ENCODE results near the gene KRT23. TPM values are rescaled to one million over a fixed set of nuclear protein-coding genes. Genes with fewer than 3 reads are reported as not detected.

KRT23 gene
- total RNA-seq, 1 experiment from 2014 or later, result not detected

DNA sequence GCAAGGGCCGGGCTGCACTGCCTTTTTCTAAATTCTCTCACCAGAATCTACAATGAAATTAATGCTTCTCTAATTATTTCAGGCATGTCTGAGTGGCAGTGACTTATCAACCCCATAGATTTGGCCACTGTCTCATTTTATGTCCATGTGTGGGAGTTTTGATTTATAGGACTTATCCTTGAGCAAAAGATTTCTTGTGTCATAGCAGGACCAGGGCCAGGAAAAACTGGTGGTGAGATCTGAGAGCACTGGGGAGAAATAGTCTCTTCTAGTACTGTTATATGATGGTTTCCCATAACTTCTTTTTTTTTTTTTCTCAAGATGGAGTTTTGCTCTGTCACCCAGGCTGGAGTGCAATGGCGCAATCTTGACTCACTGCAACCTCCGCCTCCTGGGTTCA, 1.5 kb upstream of the KRT23 start:
- H3K4me3 Mint-ChIP-seq (ENCODE audit: unreplicated experiment), result no peak overlapping the region
- ChIA-PET CTCF (no interaction called here), POLR2A (no interaction called here)
- H3K9me3 Mint-ChIP-seq (ENCODE audit: unreplicated experiment), result no peaks in the 10 kb centered on the region
- H3K27me3 Mint-ChIP-seq (ENCODE audit: insufficient read depth, unreplicated experiment), result peaks cover 13% of the 10 kb centered on the region
- H3K27ac Mint-ChIP-seq (ENCODE audit: low read depth, unreplicated experiment), result no peak overlapping the region
- H3K36me3 Mint-ChIP-seq (ENCODE audit: insufficient read depth, unreplicated experiment), result no peaks in the 10 kb centered on the region
- peaks cover 14% of the 10 kb centered on the region for H3K4me1 Mint-ChIP-seq (ENCODE audit: insufficient read depth, unreplicated experiment)
- intact Hi-C loops (cut with micrococcal nuclease), result no loop called here
- DNase-seq (ENCODE audit: unreplicated experiment), result no peak
- TF ChIP-seq, protein P1, sequence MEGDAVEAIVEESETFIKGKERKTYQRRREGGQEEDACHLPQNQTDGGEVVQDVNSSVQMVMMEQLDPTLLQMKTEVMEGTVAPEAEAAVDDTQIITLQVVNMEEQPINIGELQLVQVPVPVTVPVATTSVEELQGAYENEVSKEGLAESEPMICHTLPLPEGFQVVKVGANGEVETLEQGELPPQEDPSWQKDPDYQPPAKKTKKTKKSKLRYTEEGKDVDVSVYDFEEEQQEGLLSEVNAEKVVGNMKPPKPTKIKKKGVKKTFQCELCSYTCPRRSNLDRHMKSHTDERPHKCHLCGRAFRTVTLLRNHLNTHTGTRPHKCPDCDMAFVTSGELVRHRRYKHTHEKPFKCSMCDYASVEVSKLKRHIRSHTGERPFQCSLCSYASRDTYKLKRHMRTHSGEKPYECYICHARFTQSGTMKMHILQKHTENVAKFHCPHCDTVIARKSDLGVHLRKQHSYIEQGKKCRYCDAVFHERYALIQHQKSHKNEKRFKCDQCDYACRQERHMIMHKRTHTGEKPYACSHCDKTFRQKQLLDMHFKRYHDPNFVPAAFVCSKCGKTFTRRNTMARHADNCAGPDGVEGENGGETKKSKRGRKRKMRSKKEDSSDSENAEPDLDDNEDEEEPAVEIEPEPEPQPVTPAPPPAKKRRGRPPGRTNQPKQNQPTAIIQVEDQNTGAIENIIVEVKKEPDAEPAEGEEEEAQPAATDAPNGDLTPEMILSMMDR (IDR thresholded peaks at IDR 0.05; ENCODE audit: unreplicated experiment), result no peak
- no TSS peak for BruUV-seq (replicated peaks)

DNA sequence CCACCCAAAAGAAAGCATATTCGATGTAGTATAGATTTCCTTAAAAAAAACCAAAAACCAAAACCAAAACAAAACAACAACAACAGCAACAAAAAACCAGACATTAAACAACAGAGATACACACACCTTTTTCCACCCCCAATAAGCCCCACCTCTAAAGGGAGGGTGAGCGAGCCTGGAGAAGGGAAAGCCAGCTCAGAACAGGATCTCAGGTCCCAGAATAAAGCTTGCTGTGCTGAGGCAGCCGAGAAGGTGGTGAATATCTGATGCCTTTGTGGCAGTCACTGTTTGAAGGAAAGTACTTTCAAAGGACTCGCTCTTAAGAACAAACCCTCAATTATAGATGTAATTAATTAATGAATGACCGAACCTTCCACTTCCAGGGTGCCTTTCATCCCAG, 470 bp downstream of the KRT23 start:
- no peak overlapping the region for H3K27ac Mint-ChIP-seq (ENCODE audit: low read depth, unreplicated experiment)
- POLR2A ChIA-PET, result interaction anchor here (1.0 to 1.7 kb wide), 2 partner anchors 10 to 22 kb away, joined by 3 read pairs; no protein-coding TSS in a partner anchor
- no peaks in the 10 kb centered on the region for H3K9me3 Mint-ChIP-seq (ENCODE audit: unreplicated experiment)
- DNase-seq (ENCODE audit: unreplicated experiment), result no peak
- peaks cover 14% of the 10 kb centered on the region for H3K4me1 Mint-ChIP-seq (ENCODE audit: insufficient read depth, unreplicated experiment)
- intact Hi-C loops (cut with micrococcal nuclease), result no loop called here
- H3K4me3 Mint-ChIP-seq (ENCODE audit: unreplicated experiment), result no peak overlapping the region
- CTCF ChIA-PET, result interaction anchor here (0.6 kb wide), 1 partner anchor 28 kb away, joined by 3 read pairs; no protein-coding TSS in a partner anchor
- no TSS peak for BruUV-seq (replicated peaks)
- TF ChIP-seq, protein P1 (IDR thresholded peaks at IDR 0.05; ENCODE audit: unreplicated experiment), result no peak
- peaks cover under 1% of the 10 kb centered on the region for H3K27me3 Mint-ChIP-seq (ENCODE audit: insufficient read depth, unreplicated experiment)
- H3K36me3 Mint-ChIP-seq (ENCODE audit: insufficient read depth, unreplicated experiment), result no peaks in the 10 kb centered on the region

DNA sequence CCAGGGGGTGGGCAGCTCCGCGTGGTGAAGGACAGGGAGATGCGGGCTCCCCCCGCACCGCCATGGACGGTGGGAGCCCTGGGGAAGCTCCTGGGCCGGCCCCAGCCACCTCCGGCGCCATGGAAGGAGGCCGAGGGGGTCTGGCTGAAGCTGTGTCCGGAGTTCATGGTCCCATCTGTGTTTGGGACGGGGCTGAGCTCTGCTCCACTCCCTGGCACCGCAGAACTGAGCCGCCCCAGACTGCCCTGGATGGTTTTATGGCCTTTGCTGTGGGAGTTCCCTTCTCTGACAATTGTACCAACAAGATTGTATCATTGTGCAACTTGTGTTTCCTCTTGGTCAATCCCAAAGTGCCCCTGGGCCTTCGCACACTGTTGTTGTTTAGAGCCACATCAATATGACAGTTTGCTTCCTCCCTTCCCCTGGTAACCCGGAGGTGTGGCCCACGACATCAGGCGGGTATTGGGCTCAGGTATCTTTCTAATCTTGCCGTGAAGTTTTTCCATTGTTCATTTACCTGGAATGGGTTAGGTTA, 942 bp downstream of the KRT23 start:
- peak; percentile 56 for DNase-seq (ENCODE audit: unreplicated experiment)
- ChIA-PET CTCF (no interaction called here), POLR2A (interaction anchor here (1.0 to 1.7 kb wide), 2 partner anchors 11 to 23 kb away, joined by 3 read pairs; no protein-coding TSS in a partner anchor)
- no TSS peak for BruUV-seq (replicated peaks)
- intact Hi-C loops (cut with micrococcal nuclease), result no loop called here
- no peaks in the 10 kb centered on the region for H3K36me3 Mint-ChIP-seq (ENCODE audit: insufficient read depth, unreplicated experiment)
- H3K9me3 Mint-ChIP-seq (ENCODE audit: unreplicated experiment), result no peaks in the 10 kb centered on the region
- peaks cover 14% of the 10 kb centered on the region for H3K4me1 Mint-ChIP-seq (ENCODE audit: insufficient read depth, unreplicated experiment)
- H3K4me3 Mint-ChIP-seq (ENCODE audit: unreplicated experiment), result no peak overlapping the region
- H3K27ac Mint-ChIP-seq (ENCODE audit: low read depth, unreplicated experiment), result no peak overlapping the region
- TF ChIP-seq, protein P1 (IDR thresholded peaks at IDR 0.05; ENCODE audit: unreplicated experiment), result no peak
- no peaks in the 10 kb centered on the region for H3K27me3 Mint-ChIP-seq (ENCODE audit: insufficient read depth, unreplicated experiment)

DNA sequence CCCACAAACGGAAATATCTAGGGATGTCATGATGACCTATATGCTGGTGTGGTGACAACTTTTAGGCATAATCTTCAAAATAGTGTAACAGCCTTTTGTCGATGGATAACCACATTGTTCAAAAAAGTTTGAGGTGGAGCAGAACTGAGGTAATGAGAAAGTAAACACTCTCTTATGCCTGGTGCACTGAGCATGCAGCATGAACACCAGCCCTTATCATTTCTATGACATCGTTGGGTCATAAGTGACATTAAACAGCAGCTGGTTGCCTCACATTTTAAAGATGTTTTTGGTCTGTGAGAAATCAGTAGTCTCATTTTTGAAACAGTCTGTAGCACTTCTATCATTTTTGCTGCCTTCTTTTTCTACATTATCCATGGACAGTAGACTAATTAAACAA, 1.8 kb downstream of the KRT23 start:
- CTCF ChIA-PET, result no interaction called here
- BruUV-seq (replicated peaks), result no TSS peak
- TF ChIP-seq, protein P1 (IDR thresholded peaks at IDR 0.05; ENCODE audit: unreplicated experiment), result no peak
- intact Hi-C loops (cut with micrococcal nuclease), result no loop called here
- H3K36me3 Mint-ChIP-seq (ENCODE audit: insufficient read depth, unreplicated experiment), result no peaks in the 10 kb centered on the region
- DNase-seq (ENCODE audit: unreplicated experiment), result no peak
- peaks cover 14% of the 10 kb centered on the region for H3K4me1 Mint-ChIP-seq (ENCODE audit: insufficient read depth, unreplicated experiment)
- POLR2A ChIA-PET, result interaction anchor here (2.0 kb wide), 1 partner anchor 17 kb away, joined by 5 read pairs; no protein-coding TSS in a partner anchor
- H3K27me3 Mint-ChIP-seq (ENCODE audit: insufficient read depth, unreplicated experiment), result no peaks in the 10 kb centered on the region
- no peaks in the 10 kb centered on the region for H3K9me3 Mint-ChIP-seq (ENCODE audit: unreplicated experiment)
- H3K4me3 Mint-ChIP-seq (ENCODE audit: unreplicated experiment), result no peak overlapping the region
- no peak overlapping the region for H3K27ac Mint-ChIP-seq (ENCODE audit: low read depth, unreplicated experiment)

All from MCF 10A (cell line).